HEK293 (cell line): ENCODE measurements around the gene TM9SF3.

ENCODE experiments used
- CTCF ChIP-seq: fragments of 450-650 bp; formaldehyde crosslinking; IDR thresholded peaks from 2 replicates; pipeline ENCODE4 v1.5.1; 2016; ENCODE audit warnings: missing biosample characterization, missing genetic modification characterization
- HOXD13 ChIP-seq: sonication (generic); formaldehyde crosslinking; IDR thresholded peaks from 2 replicates; pipeline ENCODE4 v1.8.0; 2022; ENCODE audit warnings: missing genetic modification reagents, borderline replicate concordance

GRCh38 chr10:96625173-96625572 lies 38.4 kb upstream of the TM9SF3 start:
- no peak for TF ChIP-seq HOXD13
- TF ChIP-seq CTCF (tag by site-specific recombination), result no peak
